Upper lobe of left lung (tissue), 6 donors: ENCODE results near the gene RAI14. TPM values are rescaled to one million over a fixed set of nuclear protein-coding genes. Genes with fewer than 3 reads are reported as not detected.

Experiments used
- ATAC-seq, 2 donors: fragments of 200-7000 bp; cut with Tn5 transposase; one replicate each; pipeline ENCODE4 v1.9.1; 2022; ENCODE audit warnings: mild to moderate bottlenecking in 2 of 2, moderate library complexity in 2 of 2; ENCODE audit not compliant: low FRiP score in 2 of 2
- DNase-seq, 2 donors: peaks; one replicate each; pipeline ENCODE4 v3.0.0-alpha.2; 2019 to 2020
- H3K27ac ChIP-seq, 4 donors: fragments of 200-600 bp; sonication (generic); one replicate each; pipeline ENCODE4 v1.5.1; 2016 to 2019
- H3K27me3 ChIP-seq, 4 donors: fragments of 200-600 bp; sonication (generic); one replicate each; pipeline ENCODE4 v1.5.1; 2017 to 2019
- H3K36me3 ChIP-seq, 4 donors: fragments of 200-600 bp; sonication (generic); one replicate each; pipeline ENCODE4 v1.5.1; 2016 to 2019
- H3K4me1 ChIP-seq, 4 donors: fragments of 200-600 bp; sonication (generic); one replicate each; pipeline ENCODE4 v1.5.1; 2018 to 2019
- H3K4me3 ChIP-seq, 4 donors: fragments of 200-600 bp; sonication (generic); one replicate each; pipeline ENCODE4 v1.5.1; 2017 to 2019; ENCODE audit warnings: mild to moderate bottlenecking in 2 of 4, moderate library complexity in 1 of 4
- H3K9me3 ChIP-seq, 4 donors: fragments of 200-600 bp; sonication (generic); one replicate each; pipeline ENCODE4 v1.5.1; 2018 to 2019
- EP300 ChIP-seq, 4 donors: sonication (generic); formaldehyde crosslinking; IDR thresholded peaks; one replicate each; pipeline ENCODE4 v1.5.1; 2017; ENCODE audit warnings: antibody characterized with exemption in 4 of 4, control low read depth in 2 of 4
- POLR2A ChIP-seq, 4 donors: fragments of 450-650 bp; IDR thresholded peaks; one replicate each; pipeline ENCODE4 v1.5.1; 2016 to 2017; ENCODE audit warnings: antibody characterized with exemption in 4 of 4, mild to moderate bottlenecking in 2 of 4
- POLR2AphosphoS5 ChIP-seq, 2 donors: sonication (generic); formaldehyde crosslinking; IDR thresholded peaks; one replicate each; pipeline ENCODE4 v1.5.1; 2017; ENCODE audit warnings: antibody characterized with exemption in 2 of 2
- WGBS, 2 donors: methylation state at CpG; one replicate each; pipeline ENCODE4 v1.1.5; 2017 to 2018; 5-methylcytosine and 5-hydroxymethylcytosine counted together
- total RNA-seq, 6 donors: library from RNA; depleted of rRNA in 4 of 6; stranded (reverse); fragments of >200 nt in 4 of 6; gene quantifications; one replicate each; pipeline versions ENCODE4 v1.1.0 to v1.2.1, GENCODE V29; 2016 to 2021
- TF ChIP-seq, protein P1 (sequence below), 6 experiments: fragments of 450-650 bp in 4 of 6; fragments of 200-600 bp in 2 of 6; sonication (generic) in 2 of 6; IDR thresholded peaks; one replicate each; pipeline ENCODE4 v1.5.1; 2016 to 2019; ENCODE audit warnings: antibody characterized with exemption in 6 of 6
- donor health status: DM: no; HTN: no; CAD: no; lungs with moderate emphysema.
- donor health status: DM: no; HTN: yes; CAD: no; lungs with severe emphysema.

RAI14 gene
- total RNA-seq, 6 donors from 2014 or later, result 34.0 to 88.6 (median 67.9) TPM

DNA sequence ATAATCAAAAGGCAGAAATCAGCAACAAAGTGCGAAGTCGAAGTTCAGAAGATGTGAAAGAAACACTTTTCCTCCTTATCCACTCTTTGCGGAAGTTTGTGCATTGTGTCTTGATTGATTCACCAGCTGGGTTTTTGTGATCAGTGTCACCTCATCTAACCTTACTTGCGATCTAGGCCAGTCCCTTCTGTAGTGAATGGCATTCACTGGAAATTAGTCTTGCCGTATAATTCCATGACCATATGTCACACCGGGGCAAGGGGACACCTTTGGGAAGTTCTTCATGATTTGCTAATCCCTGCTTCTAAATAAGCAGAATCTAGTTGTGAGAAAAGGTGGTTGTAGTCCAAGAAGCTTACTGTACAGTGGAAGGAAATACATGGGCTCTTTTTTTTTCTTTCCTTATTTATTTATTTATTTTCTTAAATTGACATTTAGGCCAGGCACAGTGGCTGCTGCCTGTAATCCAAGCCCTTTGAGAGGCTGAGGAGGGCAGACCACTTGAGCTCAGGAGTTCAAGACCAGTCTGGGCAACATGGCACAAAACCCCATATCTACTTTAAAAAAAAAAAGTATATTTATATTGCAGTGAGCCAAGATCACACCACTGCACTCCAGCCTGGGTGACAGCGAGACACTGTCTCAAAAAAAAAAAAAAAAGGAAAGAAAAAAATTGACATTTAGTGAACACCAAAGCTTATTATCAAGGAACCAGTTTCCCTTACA lies 7.8 kb downstream of the RAI14 start:
- DNase-seq (no peak), ATAC-seq (no peak)
- TF ChIP-seq POLR2A (IDR thresholded peaks at IDR 0.05) (no peak), EP300 (IDR thresholded peaks at IDR 0.05) (no peak), POLR2AphosphoS5 (IDR thresholded peaks at IDR 0.05) (no peak)
- TF ChIP-seq, protein P1, sequence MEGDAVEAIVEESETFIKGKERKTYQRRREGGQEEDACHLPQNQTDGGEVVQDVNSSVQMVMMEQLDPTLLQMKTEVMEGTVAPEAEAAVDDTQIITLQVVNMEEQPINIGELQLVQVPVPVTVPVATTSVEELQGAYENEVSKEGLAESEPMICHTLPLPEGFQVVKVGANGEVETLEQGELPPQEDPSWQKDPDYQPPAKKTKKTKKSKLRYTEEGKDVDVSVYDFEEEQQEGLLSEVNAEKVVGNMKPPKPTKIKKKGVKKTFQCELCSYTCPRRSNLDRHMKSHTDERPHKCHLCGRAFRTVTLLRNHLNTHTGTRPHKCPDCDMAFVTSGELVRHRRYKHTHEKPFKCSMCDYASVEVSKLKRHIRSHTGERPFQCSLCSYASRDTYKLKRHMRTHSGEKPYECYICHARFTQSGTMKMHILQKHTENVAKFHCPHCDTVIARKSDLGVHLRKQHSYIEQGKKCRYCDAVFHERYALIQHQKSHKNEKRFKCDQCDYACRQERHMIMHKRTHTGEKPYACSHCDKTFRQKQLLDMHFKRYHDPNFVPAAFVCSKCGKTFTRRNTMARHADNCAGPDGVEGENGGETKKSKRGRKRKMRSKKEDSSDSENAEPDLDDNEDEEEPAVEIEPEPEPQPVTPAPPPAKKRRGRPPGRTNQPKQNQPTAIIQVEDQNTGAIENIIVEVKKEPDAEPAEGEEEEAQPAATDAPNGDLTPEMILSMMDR (IDR thresholded peaks at IDR 0.05), result no peak
- no peaks in the 10 kb centered on the region for H3K27me3 ChIP-seq
- H3K4me1 ChIP-seq, result peaks cover 0 to 9% (median 3%) of the 10 kb centered on the region in 4 donors
- H3K27ac ChIP-seq, result no peak overlapping the region
- WGBS, 2 donors, result 84 to 88% methylated on average over 7 of the region's 7 CpGs
- H3K4me3 ChIP-seq, result no peak overlapping the region
- no peaks in the 10 kb centered on the region for H3K9me3 ChIP-seq
- peaks cover 0 to 3% (median 0%) of the 10 kb centered on the region in 4 donors for H3K36me3 ChIP-seq

DNA sequence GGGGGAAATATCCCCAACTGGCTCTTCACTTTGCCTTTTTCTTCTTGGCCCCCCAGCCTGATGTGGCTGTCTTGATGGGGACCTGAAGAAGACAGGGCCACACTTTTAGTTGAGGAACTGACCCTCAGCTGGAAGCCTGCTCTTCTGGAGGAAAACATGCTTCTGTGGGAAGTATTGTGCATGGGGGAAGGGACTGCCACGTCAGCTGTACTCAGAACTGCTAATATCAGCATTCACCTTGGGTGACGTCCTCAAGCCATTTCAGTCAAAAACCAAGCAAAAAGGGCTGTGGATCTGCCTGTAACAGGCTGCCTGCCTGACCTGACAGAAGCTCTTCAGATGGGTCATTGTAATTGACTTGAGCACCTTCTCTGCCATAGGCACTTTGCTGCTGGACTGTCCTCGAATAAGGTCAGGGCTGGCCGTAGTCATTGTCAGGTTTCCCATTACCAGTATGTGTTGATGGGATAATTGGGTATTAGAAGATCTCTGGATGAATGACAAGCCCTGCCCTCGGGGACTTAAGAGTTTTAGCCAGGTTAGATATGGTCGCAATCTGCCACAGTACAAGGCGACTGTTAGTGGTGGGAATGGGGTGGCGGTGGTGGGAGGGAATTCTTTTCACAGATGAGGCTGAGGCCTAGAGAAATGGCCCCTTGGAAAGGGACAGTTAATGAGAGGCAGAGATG lies 10.4 kb downstream of the RAI14 start:
- no peaks in the 10 kb centered on the region for H3K9me3 ChIP-seq
- TF ChIP-seq, protein P1 (IDR thresholded peaks at IDR 0.05), result no peak
- TF ChIP-seq POLR2AphosphoS5 (IDR thresholded peaks at IDR 0.05), result no peak
- no peak for TF ChIP-seq EP300 (IDR thresholded peaks at IDR 0.05)
- no peak for TF ChIP-seq POLR2A (IDR thresholded peaks at IDR 0.05)
- H3K4me3 ChIP-seq, result no peak overlapping the region
- peaks cover 0 to 3% (median 0%) of the 10 kb centered on the region in 4 donors for H3K36me3 ChIP-seq
- ATAC-seq (no peak), DNase-seq (no peak)
- H3K27me3 ChIP-seq, result no peaks in the 10 kb centered on the region
- H3K4me1 ChIP-seq, result peaks cover 3 to 8% (median 5%) of the 10 kb centered on the region in 4 donors
- H3K27ac ChIP-seq, result no peak overlapping the region
- 88 to 93% methylated on average over 8 of the region's 8 CpGs for WGBS, 2 donors

DNA sequence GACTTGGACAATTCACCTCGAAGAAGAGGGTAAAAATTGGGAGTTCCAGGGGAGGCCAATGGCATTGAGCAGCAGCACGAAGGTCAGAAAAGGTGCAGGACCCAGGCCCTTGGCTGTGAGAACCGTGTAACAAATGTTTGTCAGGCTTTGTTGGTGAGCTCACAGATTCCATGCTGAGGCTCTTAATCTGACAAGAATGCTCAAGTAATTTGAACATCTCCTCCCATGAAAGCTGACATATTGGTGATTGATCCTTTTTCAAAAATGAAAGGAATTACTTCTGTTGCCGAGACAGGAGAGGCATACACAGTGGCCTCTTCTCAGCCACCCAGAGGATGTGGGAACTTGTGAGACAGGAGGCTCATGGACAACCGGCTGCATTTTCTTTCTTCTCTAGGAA lies 11.6 kb downstream of the RAI14 start:
- H3K27me3 ChIP-seq, result no peaks in the 10 kb centered on the region
- TF ChIP-seq POLR2AphosphoS5 (IDR thresholded peaks at IDR 0.05) (no peak), EP300 (IDR thresholded peaks at IDR 0.05) (no peak), POLR2A (IDR thresholded peaks at IDR 0.05) (no peak)
- TF ChIP-seq, protein P1 (IDR thresholded peaks at IDR 0.05), result no peak
- H3K36me3 ChIP-seq, result peaks cover 0 to 3% (median 0%) of the 10 kb centered on the region in 4 donors
- ATAC-seq (no peak), DNase-seq (no peak)
- no peak overlapping the region for H3K27ac ChIP-seq
- peaks cover 4 to 15% (median 7%) of the 10 kb centered on the region in 4 donors for H3K4me1 ChIP-seq
- no peak overlapping the region for H3K4me3 ChIP-seq
- H3K9me3 ChIP-seq, result no peaks in the 10 kb centered on the region
- 90 to 92% methylated on average over 5 of the region's 5 CpGs for WGBS, 2 donors

DNA sequence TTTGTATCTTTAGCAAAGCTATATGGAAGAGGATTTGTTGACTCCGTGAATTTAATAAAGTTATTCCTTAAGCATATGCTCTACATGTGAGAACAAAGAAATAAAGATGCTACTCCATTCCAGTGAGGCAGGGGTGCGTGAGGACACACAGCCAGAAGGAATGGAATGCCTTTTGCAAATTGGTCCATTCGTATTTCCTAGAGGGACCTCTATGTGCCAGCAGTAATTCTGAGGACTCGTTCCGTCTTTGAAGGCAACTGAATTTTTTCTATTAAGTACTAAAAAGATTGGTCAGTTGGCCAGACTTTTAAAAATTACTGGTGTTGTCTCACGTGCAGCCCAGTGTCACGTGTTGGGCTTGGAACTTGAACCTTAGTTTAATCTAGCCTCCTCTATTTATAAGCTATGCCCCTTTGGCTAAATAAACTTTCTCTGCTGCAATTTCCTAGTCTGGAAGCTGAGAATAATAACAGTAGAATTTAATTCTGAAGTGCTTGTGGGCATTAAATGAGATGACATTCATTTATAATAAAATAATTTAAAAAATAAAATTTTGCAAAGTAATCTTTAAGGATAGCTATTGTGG lies 13.9 kb downstream of the RAI14 start:
- 58 to 60% methylated on average over 7 of the region's 7 CpGs for WGBS, 2 donors
- ATAC-seq (no peak), DNase-seq (no peak)
- Histone ChIP-seq H3K4me1 (peaks cover 15 to 28% (median 20%) of the 10 kb centered on the region in 4 donors), H3K36me3 (peaks cover 0 to 3% (median under 1%) of the 10 kb centered on the region in 4 donors), H3K27ac (no peak overlapping the region), H3K9me3 (no peaks in the 10 kb centered on the region), H3K27me3 (no peaks in the 10 kb centered on the region), H3K4me3 (no peak overlapping the region)
- TF ChIP-seq EP300 (IDR thresholded peaks at IDR 0.05) (no peak), POLR2A (IDR thresholded peaks at IDR 0.05) (no peak), POLR2AphosphoS5 (IDR thresholded peaks at IDR 0.05) (no peak)
- TF ChIP-seq, protein P1 (IDR thresholded peaks at IDR 0.05), result no peak
